Measurements from ENCODE around the gene TBCB. TPM values are rescaled to one million over a fixed set of nuclear protein-coding genes. Genes with fewer than 3 reads are reported as not detected.
"Not testable (repeated sequence)": the region's sequence is repeated elsewhere in the genome, so short reads cannot be mapped to it uniquely, and the experiment has no call there.

TBCB gene
- total and polyA plus RNA-seq, 8 donors, result 32.1 to 263 (median 115) TPM

DNA sequence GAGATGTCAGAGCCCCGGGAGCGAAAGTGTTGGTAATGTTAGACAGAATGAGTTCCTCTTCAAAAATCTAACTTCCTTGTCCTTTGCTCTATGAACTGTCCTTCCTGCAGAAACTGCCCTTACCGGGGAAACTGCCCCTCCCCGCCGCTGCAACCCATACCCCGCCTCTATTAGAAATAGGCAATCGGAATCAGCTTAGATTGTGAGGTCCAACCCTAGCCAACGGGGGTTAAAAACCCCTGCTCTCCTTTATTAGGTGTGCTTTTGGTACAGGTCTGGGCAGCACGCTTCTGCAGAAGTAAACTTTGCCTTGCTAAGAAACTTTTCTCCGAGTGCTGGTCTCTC, 13.1 kb downstream of the TBCB start:
- peak overlapping the region; percentile 38 to 47 (median 46) for H3K4me3 ChIP-seq
- no peaks in the 10 kb centered on the region for H3K27me3 ChIP-seq
- TF ChIP-seq POLR2A (IDR thresholded peaks at IDR 0.05), result no peak
- TF ChIP-seq, protein P1, sequence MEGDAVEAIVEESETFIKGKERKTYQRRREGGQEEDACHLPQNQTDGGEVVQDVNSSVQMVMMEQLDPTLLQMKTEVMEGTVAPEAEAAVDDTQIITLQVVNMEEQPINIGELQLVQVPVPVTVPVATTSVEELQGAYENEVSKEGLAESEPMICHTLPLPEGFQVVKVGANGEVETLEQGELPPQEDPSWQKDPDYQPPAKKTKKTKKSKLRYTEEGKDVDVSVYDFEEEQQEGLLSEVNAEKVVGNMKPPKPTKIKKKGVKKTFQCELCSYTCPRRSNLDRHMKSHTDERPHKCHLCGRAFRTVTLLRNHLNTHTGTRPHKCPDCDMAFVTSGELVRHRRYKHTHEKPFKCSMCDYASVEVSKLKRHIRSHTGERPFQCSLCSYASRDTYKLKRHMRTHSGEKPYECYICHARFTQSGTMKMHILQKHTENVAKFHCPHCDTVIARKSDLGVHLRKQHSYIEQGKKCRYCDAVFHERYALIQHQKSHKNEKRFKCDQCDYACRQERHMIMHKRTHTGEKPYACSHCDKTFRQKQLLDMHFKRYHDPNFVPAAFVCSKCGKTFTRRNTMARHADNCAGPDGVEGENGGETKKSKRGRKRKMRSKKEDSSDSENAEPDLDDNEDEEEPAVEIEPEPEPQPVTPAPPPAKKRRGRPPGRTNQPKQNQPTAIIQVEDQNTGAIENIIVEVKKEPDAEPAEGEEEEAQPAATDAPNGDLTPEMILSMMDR (IDR thresholded peaks at IDR 0.05), result no peak
- TF ChIP-seq POLR2AphosphoS5 (IDR thresholded peaks at IDR 0.05), result no peak
- no peak for TF ChIP-seq EP300 (IDR thresholded peaks at IDR 0.05)
- H3K4me1 ChIP-seq, result peaks cover 9 to 51% (median 18%) of the 10 kb centered on the region in 4 donors
- intact Hi-C loops (cut with DNase I; ENCODE audit: low total_unique reads), result no loop called here
- peak overlapping the region; percentile 86 to 94 (median 90) for H3K27ac ChIP-seq
- WGBS, 5 donors, result 7 to 13% (median 9%) methylated on average over 10 of the region's 10 CpGs
- no peaks in the 10 kb centered on the region for H3K9me3 ChIP-seq
- peaks cover 12 to 29% (median 27%) of the 10 kb centered on the region in 4 donors for H3K36me3 ChIP-seq
- DNase-seq, result no peak

DNA sequence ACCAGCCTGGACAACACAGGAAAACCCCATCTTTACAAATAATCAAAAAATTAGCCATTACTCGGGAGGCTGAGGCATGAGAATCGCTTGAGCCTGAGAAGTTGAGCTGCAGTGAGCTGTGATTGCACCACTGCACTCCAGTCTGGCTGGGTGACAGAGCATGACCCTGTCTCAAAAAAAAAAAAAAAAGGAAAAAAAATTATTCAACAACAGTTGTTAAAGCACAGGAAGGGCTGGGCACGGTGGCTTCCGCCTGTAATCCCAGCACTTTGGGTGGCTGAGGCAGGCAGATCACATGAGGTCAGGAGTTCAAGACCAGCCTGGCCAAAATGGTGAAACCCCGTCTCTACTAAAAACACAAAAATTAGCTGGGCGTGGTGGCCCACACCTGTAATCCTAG, 16.0 kb downstream of the TBCB start:
- H3K27ac ChIP-seq; H3K9me3 ChIP-seq; H3K27me3 ChIP-seq; H3K4me3 ChIP-seq; DNase-seq; H3K36me3 ChIP-seq; intact Hi-C loops (cut with DNase I; ENCODE audit: low total_unique reads): not testable (repeated sequence)
- 70 to 79% (median 75%) methylated on average over 6 of the region's 6 CpGs for WGBS, 5 donors
- peaks cover 10 to 56% (median 20%) of the 10 kb centered on the region in 4 donors for H3K4me1 ChIP-seq

DNA sequence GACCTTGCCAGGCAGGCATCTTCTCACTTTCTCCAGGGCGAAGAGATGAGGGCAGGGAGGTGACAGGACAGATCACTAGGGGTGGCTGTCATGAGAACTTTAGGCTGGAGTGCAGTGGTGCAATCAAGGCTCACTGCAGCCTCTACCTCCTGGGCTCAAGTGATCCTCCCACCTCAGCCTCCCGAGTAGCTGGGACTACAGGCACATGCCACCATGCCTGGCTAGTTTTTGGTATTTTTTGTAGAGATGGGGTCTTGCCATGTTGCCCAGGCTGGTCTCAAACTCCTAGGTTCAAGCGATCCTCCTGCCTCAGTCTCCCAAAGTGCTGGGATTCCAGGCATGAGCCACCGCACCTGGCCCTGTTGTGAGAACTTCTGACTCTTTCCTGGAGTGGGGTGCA, 19.6 kb downstream of the TBCB start:
- H3K9me3 ChIP-seq; DNase-seq; H3K4me3 ChIP-seq; H3K27me3 ChIP-seq; H3K27ac ChIP-seq; H3K36me3 ChIP-seq; intact Hi-C loops (cut with DNase I; ENCODE audit: low total_unique reads): not testable (repeated sequence)
- WGBS, 5 donors, result 86 to 95% (median 92%) methylated on average over 3 to 4 of the region's 4 CpGs
- H3K4me1 ChIP-seq, result peaks cover 7 to 63% (median 33%) of the 10 kb centered on the region in 4 donors

DNA sequence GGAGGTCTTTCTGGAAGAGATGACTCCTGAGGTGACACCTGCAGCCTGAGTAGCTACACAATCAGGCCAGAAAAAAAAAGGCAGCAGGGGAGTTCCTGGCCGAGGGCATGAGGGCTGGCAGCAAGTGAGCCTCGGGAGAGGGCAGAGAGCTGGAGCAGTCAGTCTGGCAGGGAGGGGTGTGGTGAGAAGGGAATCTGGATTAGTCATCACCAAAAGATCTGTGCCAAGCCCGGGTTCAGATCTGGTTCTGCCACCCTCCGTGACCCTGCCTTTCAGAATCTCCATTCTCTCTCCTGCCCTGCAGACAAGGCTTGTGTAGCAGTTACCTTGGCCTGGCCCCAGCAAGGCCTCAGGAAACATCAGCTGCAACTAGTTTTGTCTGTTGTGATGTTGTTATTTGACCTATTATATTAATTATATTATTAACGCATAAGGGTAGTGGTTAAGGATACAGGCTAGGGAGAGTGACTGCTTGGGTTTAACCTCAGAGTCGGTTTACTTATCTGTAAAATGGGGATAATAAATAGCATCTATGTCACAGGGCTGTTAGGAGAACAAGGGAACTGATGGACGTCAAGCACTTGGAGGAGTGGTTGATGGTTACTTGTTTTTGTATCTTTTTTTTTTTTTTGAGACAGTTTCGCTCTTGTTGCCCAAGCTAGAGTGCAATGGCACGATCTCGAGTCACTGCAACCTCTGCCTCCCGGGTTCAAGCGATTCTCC, 21.9 kb downstream of the TBCB start:
- intact Hi-C loops (cut with DNase I; ENCODE audit: low total_unique reads), result no loop called here
- H3K36me3 ChIP-seq, result peaks cover 2 to 8% (median 3%) of the 10 kb centered on the region in 4 donors
- TF ChIP-seq POLR2AphosphoS5 (IDR thresholded peaks at IDR 0.05) (peak in 2 of 3 donors; percentile 68 to 72), POLR2A (IDR thresholded peaks at IDR 0.05) (no peak)
- DNase-seq, result peak; percentile 80 to 83
- peak overlapping the region in 2 of 4 donors; percentile 4 to 5 for H3K4me3 ChIP-seq
- WGBS, 5 donors, result 48 to 54% (median 52%) methylated on average over 12 of the region's 12 CpGs
- H3K4me1 ChIP-seq, result peaks cover 16 to 54% (median 41%) of the 10 kb centered on the region in 4 donors
- no peaks in the 10 kb centered on the region for H3K27me3 ChIP-seq
- H3K27ac ChIP-seq, result peak overlapping the region; percentile 75 to 85 (median 84)
- no peaks in the 10 kb centered on the region for H3K9me3 ChIP-seq

DNA sequence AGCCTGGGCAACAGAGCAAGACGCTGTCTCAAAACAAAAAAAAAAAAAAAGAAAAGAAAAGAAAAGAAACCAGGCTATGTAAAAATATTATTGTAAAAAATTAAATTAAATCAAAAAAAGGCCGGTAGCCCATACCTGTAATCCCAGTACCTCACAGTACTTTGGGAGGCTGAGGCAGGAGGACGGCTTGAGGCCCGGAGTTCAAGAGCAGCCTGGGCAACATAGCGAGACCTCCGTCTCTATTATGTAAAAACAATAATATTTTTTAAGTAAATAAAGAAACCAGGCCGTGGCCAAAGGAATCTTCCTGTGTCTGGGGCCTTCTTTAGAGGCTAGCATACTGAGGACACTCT, 23.8 kb downstream of the TBCB start:
- H3K4me3 ChIP-seq, result peak overlapping the region; percentile 64 to 85 (median 80)
- peaks cover 16 to 51% (median 41%) of the 10 kb centered on the region in 4 donors for H3K4me1 ChIP-seq
- H3K36me3 ChIP-seq, result peaks cover 14 to 27% (median 22%) of the 10 kb centered on the region in 4 donors
- TF ChIP-seq POLR2AphosphoS5 (IDR thresholded peaks at IDR 0.05) (no peak), EP300 (IDR thresholded peaks at IDR 0.05) (no peak), POLR2A (IDR thresholded peaks at IDR 0.05) (no peak)
- TF ChIP-seq, protein P1 (IDR thresholded peaks at IDR 0.05), result no peak
- DNase-seq, result no peak
- WGBS, 5 donors, result 41 to 54% (median 50%) methylated on average over 7 of the region's 7 CpGs
- intact Hi-C loops (cut with DNase I; ENCODE audit: low total_unique reads), result no loop called here
- H3K27me3 ChIP-seq, result no peaks in the 10 kb centered on the region
- peak overlapping the region; percentile 95 to 99 (median 98) for H3K27ac ChIP-seq
- no peaks in the 10 kb centered on the region for H3K9me3 ChIP-seq
